Ishikawa (cell line): Measurements from ENCODE around the gene DCHS2.

ENCODE experiments used
- CEBPB ChIP-seq: IDR thresholded peaks from 2 replicates; pipeline ENCODE4 v1.6.1; 2012
- CREB1 ChIP-seq: IDR thresholded peaks from 2 replicates; pipeline ENCODE4 v1.6.1; 2012; ENCODE audit warnings: low read depth
- EGR1 ChIP-seq: IDR thresholded peaks from 2 replicates; pipeline ENCODE4 v1.6.1; 2012
- EP300 ChIP-seq: IDR thresholded peaks from 2 replicates; pipeline ENCODE4 v1.6.1; 2012; ENCODE audit warnings: borderline replicate concordance
- NFIC ChIP-seq: IDR thresholded peaks from 2 replicates; pipeline ENCODE4 v1.6.1; 2012
- TCF12 ChIP-seq: IDR thresholded peaks from 2 replicates; pipeline ENCODE4 v1.6.1; 2012; ENCODE audit warnings: low read depth
- TEAD4 ChIP-seq: IDR thresholded peaks from 2 replicates; pipeline ENCODE4 v1.6.1; 2012
- YY1 ChIP-seq: IDR thresholded peaks from 2 replicates; pipeline ENCODE4 v1.6.1; 2012; ENCODE audit warnings: low read depth
- ZBTB7A ChIP-seq: IDR thresholded peaks from 2 replicates; pipeline ENCODE4 v1.6.1; 2012; ENCODE audit warnings: low read depth
- TF ChIP-seq, protein P1 (sequence below): IDR thresholded peaks from 2 replicates; pipeline ENCODE4 v1.6.1; 2012
- TF ChIP-seq, protein P2 (sequence below): IDR thresholded peaks from 2 replicates; pipeline ENCODE4 v1.6.1; 2012; ENCODE audit warnings: low read depth, mild to moderate bottlenecking

DNA sequence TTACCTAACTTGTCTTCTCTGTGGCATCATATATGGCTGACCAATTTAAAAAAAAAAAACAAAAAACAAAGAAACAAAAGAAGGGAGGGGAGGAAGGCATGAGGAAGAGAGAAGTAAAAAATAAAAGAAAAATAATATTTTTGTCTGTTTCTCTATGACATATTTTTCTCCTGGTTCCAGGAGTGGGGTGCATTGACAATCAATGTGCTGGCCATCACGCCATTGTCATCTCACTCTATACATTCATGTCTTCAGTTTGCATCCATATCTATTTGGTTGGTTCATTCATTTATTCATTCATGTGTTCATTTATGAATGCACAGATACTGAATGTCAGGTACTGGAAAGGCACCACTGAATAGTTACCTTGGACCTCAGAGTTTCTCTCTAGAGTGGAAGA is 183.4 kb downstream of the DCHS2 start:
- TF ChIP-seq NFIC (no peak), EP300 (no peak), TCF12 (no peak), EGR1 (no peak), YY1 (no peak), TEAD4 (no peak), CEBPB (no peak), CREB1 (no peak), ZBTB7A (no peak)
- TF ChIP-seq, protein P1, sequence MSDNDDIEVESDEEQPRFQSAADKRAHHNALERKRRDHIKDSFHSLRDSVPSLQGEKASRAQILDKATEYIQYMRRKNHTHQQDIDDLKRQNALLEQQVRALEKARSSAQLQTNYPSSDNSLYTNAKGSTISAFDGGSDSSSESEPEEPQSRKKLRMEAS, result no peak
- TF ChIP-seq, protein P2, sequence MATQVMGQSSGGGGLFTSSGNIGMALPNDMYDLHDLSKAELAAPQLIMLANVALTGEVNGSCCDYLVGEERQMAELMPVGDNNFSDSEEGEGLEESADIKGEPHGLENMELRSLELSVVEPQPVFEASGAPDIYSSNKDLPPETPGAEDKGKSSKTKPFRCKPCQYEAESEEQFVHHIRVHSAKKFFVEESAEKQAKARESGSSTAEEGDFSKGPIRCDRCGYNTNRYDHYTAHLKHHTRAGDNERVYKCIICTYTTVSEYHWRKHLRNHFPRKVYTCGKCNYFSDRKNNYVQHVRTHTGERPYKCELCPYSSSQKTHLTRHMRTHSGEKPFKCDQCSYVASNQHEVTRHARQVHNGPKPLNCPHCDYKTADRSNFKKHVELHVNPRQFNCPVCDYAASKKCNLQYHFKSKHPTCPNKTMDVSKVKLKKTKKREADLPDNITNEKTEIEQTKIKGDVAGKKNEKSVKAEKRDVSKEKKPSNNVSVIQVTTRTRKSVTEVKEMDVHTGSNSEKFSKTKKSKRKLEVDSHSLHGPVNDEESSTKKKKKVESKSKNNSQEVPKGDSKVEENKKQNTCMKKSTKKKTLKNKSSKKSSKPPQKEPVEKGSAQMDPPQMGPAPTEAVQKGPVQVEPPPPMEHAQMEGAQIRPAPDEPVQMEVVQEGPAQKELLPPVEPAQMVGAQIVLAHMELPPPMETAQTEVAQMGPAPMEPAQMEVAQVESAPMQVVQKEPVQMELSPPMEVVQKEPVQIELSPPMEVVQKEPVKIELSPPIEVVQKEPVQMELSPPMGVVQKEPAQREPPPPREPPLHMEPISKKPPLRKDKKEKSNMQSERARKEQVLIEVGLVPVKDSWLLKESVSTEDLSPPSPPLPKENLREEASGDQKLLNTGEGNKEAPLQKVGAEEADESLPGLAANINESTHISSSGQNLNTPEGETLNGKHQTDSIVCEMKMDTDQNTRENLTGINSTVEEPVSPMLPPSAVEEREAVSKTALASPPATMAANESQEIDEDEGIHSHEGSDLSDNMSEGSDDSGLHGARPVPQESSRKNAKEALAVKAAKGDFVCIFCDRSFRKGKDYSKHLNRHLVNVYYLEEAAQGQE, result no peak
